HCT116 (cell line): ENCODE data around the gene TEAD1. TPM values are rescaled to one million over a fixed set of nuclear protein-coding genes. Genes with fewer than 3 reads are reported as not detected.

Experiments used
- ATAC-seq: fragments of 200-7000 bp; cut with Tn5 transposase; 2 replicates; pipeline ENCODE4 v1.9.1; 2020; ENCODE audit warnings: mild to moderate bottlenecking, moderate library complexity
- BruUV-seq: library from RNA; stranded (reverse); fragments of 400-500 nt; replicated peaks from 2 replicates; lab custom pipeline; 2021; lab: Mats Ljungman, UMichigan
- CTCF ChIA-PET: fragments of 300-600 bp; sonication (Branson Sonifier 250); formaldehyde crosslinking; loops from one replicate; lab custom pipeline; 2021; ENCODE audit warnings: antibody characterized with exemption; lab: Charles Lee
- POLR2A ChIA-PET: fragments of 300-600, 350-600 bp; sonication (Branson Sonifier 250); formaldehyde crosslinking; loops from one replicate; lab custom pipeline; 2021; ENCODE audit warnings: antibody characterized with exemption; lab: Charles Lee
- RAD21 ChIA-PET, 2 experiments: fragments of 300-600 bp; sonication (Branson Sonifier 250); formaldehyde crosslinking; loops; one replicate each; lab custom pipeline; 2023; ENCODE audit warnings: low total read pairs in 2 of 2; ENCODE audit not compliant: uncharacterized antibody in 2 of 2, unreplicated experiment in 2 of 2, low non-redundant PET in 1 of 2; lab: Charles Lee
- DNase-seq: peaks from one replicate; pipeline ENCODE4 v3.0.0-alpha.2; 2010; ENCODE audit warnings: low read depth, low spot score
- H2AFZ ChIP-seq: fragments of 200-600 bp; shearing (Covaris generic), sonication (generic); 2 replicates; pipeline ENCODE4 v1.6.1; 2017; ENCODE audit warnings: low read depth, mixed run types, mixed read lengths, antibody characterized with exemption, low read length; ENCODE audit not compliant: poor library complexity, severe bottlenecking
- H3K27ac ChIP-seq: 2 replicates; pipeline ENCODE4 v1.5.1; 2012; ENCODE audit warnings: low read depth, low read length
- H3K27me3 ChIP-seq: fragments of 200-600 bp; sonication (generic); 2 replicates; pipeline ENCODE4 v1.6.1; 2016; ENCODE audit warnings: mixed run types, low read length, mixed read lengths; ENCODE audit not compliant: insufficient read depth
- H3K36me3 ChIP-seq, 2 experiments: fragments of 200-500 bp in 1 of 2; fragments of 200-600 bp in 1 of 2; sonication (Bioruptor generic) in 1 of 2; sonication (generic) in 1 of 2; 2 replicates each; pipeline versions ENCODE4 v1.5.1 to v1.6.1; 2014 to 2016; ENCODE audit warnings: low read length in 2 of 2, inconsistent platforms in 1 of 2, mixed read lengths in 1 of 2, mixed run types in 1 of 2; ENCODE audit not compliant: insufficient read depth in 2 of 2, control insufficient read depth in 1 of 2
- H3K4me1 ChIP-seq, 2 experiments: fragments of 200-600 bp in 1 of 2; sonication (generic) in 1 of 2; 2 replicates each; pipeline versions ENCODE4 v1.5.1 to v1.6.1; 2012 to 2017; ENCODE audit warnings: low read length in 2 of 2, inconsistent platforms in 1 of 2, mild to moderate bottlenecking in 1 of 2, mixed read lengths in 1 of 2, mixed run types in 1 of 2, moderate library complexity in 1 of 2; ENCODE audit not compliant: insufficient read depth in 2 of 2, control insufficient read depth in 1 of 2
- H3K4me2 ChIP-seq: fragments of 200-600 bp; sonication (generic); 2 replicates; pipeline ENCODE4 v1.6.1; 2017; ENCODE audit warnings: mixed run types, low read length, mixed read lengths
- H3K4me3 ChIP-seq, 2 experiments: fragments of 200-600 bp in 1 of 2; sonication (generic) in 1 of 2; replicated peaks in 1 of 2; 2 replicates each; pipeline ENCODE4 v1.5.1; 2011 to 2016; ENCODE audit warnings: low read length in 2 of 2, control low read depth in 1 of 2, low read depth in 1 of 2, mild to moderate bottlenecking in 1 of 2, mixed read lengths in 1 of 2, mixed run types in 1 of 2
- H3K79me2 ChIP-seq: fragments of 200-600 bp; sonication (generic); 2 replicates; pipeline ENCODE4 v1.6.1; 2017; ENCODE audit warnings: mild to moderate bottlenecking, mixed run types, low read length, moderate library complexity, mixed read lengths; ENCODE audit not compliant: insufficient read depth
- H3K9ac ChIP-seq: fragments of 200-600 bp; sonication (generic); 2 replicates; pipeline ENCODE4 v1.6.1; 2016; ENCODE audit warnings: low read length, mixed read lengths
- H3K9me2 ChIP-seq: fragments of 200-600 bp; sonication (generic), shearing (Covaris generic); 2 replicates; pipeline ENCODE4 v1.6.1; 2017; ENCODE audit warnings: mixed run types, mild to moderate bottlenecking, moderate library complexity; ENCODE audit not compliant: insufficient read depth
- H3K9me3 ChIP-seq, 2 experiments: fragments of 200-500 bp in 1 of 2; fragments of 200-600 bp in 1 of 2; sonication (Bioruptor generic) in 1 of 2; sonication (generic) in 1 of 2; 2 replicates each; pipeline ENCODE4 v1.6.1; 2014 to 2017; ENCODE audit warnings: low read length in 2 of 2, mixed read lengths in 2 of 2, inconsistent platforms in 1 of 2, low read depth in 1 of 2, mild to moderate bottlenecking in 1 of 2, mixed run types in 1 of 2, moderate library complexity in 1 of 2; ENCODE audit not compliant: control insufficient read depth in 1 of 2, insufficient read depth in 1 of 2
- H4K20me1 ChIP-seq: fragments of 200-600 bp; sonication (generic), shearing (Covaris generic); 2 replicates; pipeline ENCODE4 v1.6.1; 2017; ENCODE audit warnings: mixed run types, mild to moderate bottlenecking, moderate library complexity; ENCODE audit not compliant: insufficient read depth
- ATF3 ChIP-seq: IDR thresholded peaks from 2 replicates; pipeline ENCODE4 v1.6.1; 2012
- CBX3 ChIP-seq: IDR thresholded peaks from 2 replicates; pipeline ENCODE4 v1.6.1; 2012; ENCODE audit warnings: low read depth
- CTCF ChIP-seq, 3 experiments: fragments of 200-600 bp in 1 of 3; sonication (generic) in 1 of 3; IDR thresholded peaks in 2 of 3; conservative IDR thresholded peaks in 1 of 3; 2 replicates each; pipeline ENCODE4 v1.5.1; 2012 to 2017; ENCODE audit warnings: low read depth in 2 of 3, low read length in 2 of 3, antibody characterized with exemption in 1 of 3, borderline replicate concordance in 1 of 3, control low read depth in 1 of 3, mild to moderate bottlenecking in 1 of 3, mixed read lengths in 1 of 3, mixed run types in 1 of 3, moderate library complexity in 1 of 3; ENCODE audit not compliant: insufficient read depth in 1 of 3
- ELF1 ChIP-seq: IDR thresholded peaks from 2 replicates; pipeline ENCODE4 v1.6.1; 2012; ENCODE audit warnings: low read depth, borderline replicate concordance
- EZH2 ChIP-seq: fragments of 200-600 bp; sonication (generic); IDR thresholded peaks from 2 replicates; pipeline ENCODE4 v1.6.1; 2017; ENCODE audit warnings: antibody characterized with exemption, mixed run types
- EZH2phosphoT487 ChIP-seq: fragments of 200-600 bp; IDR thresholded peaks from 2 replicates; pipeline ENCODE4 v1.6.1; 2018; ENCODE audit warnings: antibody characterized with exemption, borderline replicate concordance
- FOSL1 ChIP-seq: IDR thresholded peaks from 2 replicates; pipeline ENCODE4 v1.6.1; 2012; ENCODE audit warnings: low read depth
- JUND ChIP-seq: IDR thresholded peaks from 2 replicates; pipeline ENCODE4 v1.6.1; 2012
- POLR2A ChIP-seq: IDR thresholded peaks from 2 replicates; pipeline ENCODE4 v1.7.0; 2011; ENCODE audit warnings: borderline replicate concordance; ENCODE audit not compliant: insufficient read depth, insufficient read length; ENCODE audit errors: extremely low read depth
- POLR2AphosphoS5 ChIP-seq: IDR thresholded peaks from 2 replicates; pipeline ENCODE4 v1.6.1; 2011; ENCODE audit warnings: mild to moderate bottlenecking, low read depth, low read length, moderate library complexity
- RAD21 ChIP-seq: IDR thresholded peaks from 2 replicates; pipeline ENCODE4 v1.6.1; 2012; ENCODE audit warnings: low read depth, mild to moderate bottlenecking
- REST ChIP-seq: IDR thresholded peaks from 2 replicates; pipeline ENCODE4 v1.6.1; 2012; ENCODE audit warnings: low read depth
- SIN3A ChIP-seq: IDR thresholded peaks from 2 replicates; pipeline ENCODE4 v1.6.1; 2012; ENCODE audit warnings: low read depth
- SP1 ChIP-seq: IDR thresholded peaks from 2 replicates; pipeline ENCODE4 v1.6.1; 2012; ENCODE audit warnings: low read depth
- SRF ChIP-seq: IDR thresholded peaks from 2 replicates; pipeline ENCODE4 v1.6.1; 2012; ENCODE audit warnings: low read depth
- TCF7L2 ChIP-seq: IDR thresholded peaks from 2 replicates; pipeline ENCODE4 v1.7.0; 2011; ENCODE audit warnings: borderline replicate concordance, inconsistent platforms; ENCODE audit not compliant: insufficient read depth, insufficient read length; ENCODE audit errors: extremely low read depth
- ZFX ChIP-seq: fragments of 450-650 bp; IDR thresholded peaks from 2 replicates; pipeline ENCODE4 v1.6.1; 2017
- intact Hi-C: fragments of 100-400 bp; cut with micrococcal nuclease; formaldehyde crosslinking; loops from 2 replicates; pipeline ENCODE4 v1.10.0; 2022
- total RNA-seq: library from RNA; stranded (reverse); gene quantifications from one replicate; pipeline ENCODE4 v1.2.1, GENCODE V29; 2021; ENCODE audit not compliant: unreplicated experiment

The TEAD1 gene
- total RNA-seq, 1 experiment from 2014 or later, result 103 TPM

GRCh38 chr11:12680940-12681258 is 6.7 kb downstream of the TEAD1 start:
- Histone ChIP-seq H3K9me3 (no peaks in the 10 kb centered on the region), H3K79me2 (peaks cover 100% of the 10 kb centered on the region), H3K27me3 (no peaks in the 10 kb centered on the region), H3K9ac (no peak overlapping the region), H3K4me2 (no peak overlapping the region), H3K4me3 (no peak overlapping the region), H3K4me1 (peaks cover 54 to 63% of the 10 kb centered on the region in 2 experiments), H2AFZ (no peak overlapping the region)
- BruUV-seq, result no TSS peak
- intact Hi-C loops, result no loop called here
- TF ChIP-seq CTCF (IDR thresholded peaks at IDR 0.05 in 2 of 3, conservative IDR thresholded peaks at IDR 0.05 in 1 of 3; ENCODE audit: borderline replicate concordance in 1 of 3, insufficient read depth in 1 of 3, low read depth in 2 of 3, low read length in 2 of 3) (no peak), ZFX (no peak), POLR2AphosphoS5 (no peak), CBX3 (no peak), RAD21 (no peak), EZH2 (no peak), EZH2phosphoT487 (no peak), REST (no peak), ELF1 (no peak), JUND (no peak), SIN3A (no peak), ATF3 (no peak), SRF (no peak), FOSL1 (no peak), TCF7L2 (no peak), POLR2A (no peak), SP1 (no peak)
- TF ChIP-seq, all 23 proteins: peak for 0
- ChIA-PET CTCF (no interaction called here), RAD21 (no interaction called here), POLR2A (no interaction called here)
- ATAC-seq (no peak), DNase-seq (no peak)
- Histone ChIP-seq H3K27ac (no peak overlapping the region), H3K9me2 (no peaks in the 10 kb centered on the region), H3K36me3 (no peaks in the 10 kb centered on the region; a peak in 1 of 4 replicates), H4K20me1 (no peaks in the 10 kb centered on the region)
